A673 (cell line): Measurements from ENCODE around the gene EPB41.

Experiments
- EZH2 ChIP-seq: fragments of 200-600 bp; sonication (generic); IDR thresholded peaks from 2 replicates; pipeline ENCODE4 v1.6.1; 2017; ENCODE audit warnings: borderline replicate concordance, low read depth, mild to moderate bottlenecking, mixed read lengths, antibody characterized with exemption, low read length; ENCODE audit not compliant: poor library complexity, severe bottlenecking
- TF ChIP-seq, protein P1 (sequence below): fragments of 300-800, 200-600 bp; sonication (generic); conservative IDR thresholded peaks from 2 replicates; pipeline ENCODE4 v1.5.1; 2017; ENCODE audit warnings: low read depth, mild to moderate bottlenecking, antibody characterized with exemption, low read length, moderate library complexity, mixed read lengths

GRCh38 chr1:28914228-28915030 is at the start of gene EPB41:
- TF ChIP-seq, protein P1, sequence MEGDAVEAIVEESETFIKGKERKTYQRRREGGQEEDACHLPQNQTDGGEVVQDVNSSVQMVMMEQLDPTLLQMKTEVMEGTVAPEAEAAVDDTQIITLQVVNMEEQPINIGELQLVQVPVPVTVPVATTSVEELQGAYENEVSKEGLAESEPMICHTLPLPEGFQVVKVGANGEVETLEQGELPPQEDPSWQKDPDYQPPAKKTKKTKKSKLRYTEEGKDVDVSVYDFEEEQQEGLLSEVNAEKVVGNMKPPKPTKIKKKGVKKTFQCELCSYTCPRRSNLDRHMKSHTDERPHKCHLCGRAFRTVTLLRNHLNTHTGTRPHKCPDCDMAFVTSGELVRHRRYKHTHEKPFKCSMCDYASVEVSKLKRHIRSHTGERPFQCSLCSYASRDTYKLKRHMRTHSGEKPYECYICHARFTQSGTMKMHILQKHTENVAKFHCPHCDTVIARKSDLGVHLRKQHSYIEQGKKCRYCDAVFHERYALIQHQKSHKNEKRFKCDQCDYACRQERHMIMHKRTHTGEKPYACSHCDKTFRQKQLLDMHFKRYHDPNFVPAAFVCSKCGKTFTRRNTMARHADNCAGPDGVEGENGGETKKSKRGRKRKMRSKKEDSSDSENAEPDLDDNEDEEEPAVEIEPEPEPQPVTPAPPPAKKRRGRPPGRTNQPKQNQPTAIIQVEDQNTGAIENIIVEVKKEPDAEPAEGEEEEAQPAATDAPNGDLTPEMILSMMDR: no peak
- no peak for TF ChIP-seq EZH2
